Natural killer cell (primary cell): Measurements from ENCODE around the gene CLPSL2. TPM values are rescaled to one million over a fixed set of nuclear protein-coding genes. Genes with fewer than 3 reads are reported as not detected.

Experiments
- ATAC-seq, 3 donors: fragments of 150-1000 bp in 2 of 3; fragments of 200-7000 bp in 1 of 3; cut with Tn5 transposase; 1 replicate in 1 of 3; 2 replicates in 2 of 3; pipeline ENCODE4 v1.10.0; 2021; ENCODE audit warnings: mild to moderate bottlenecking in 2 of 3, moderate library complexity in 2 of 3
- DNase-seq, 2 donors: peaks; one replicate each; pipeline versions ENCODE4 v3.0.0 to v3.0.0-alpha.2; 2013 to 2021; ENCODE audit warnings: mixed read lengths in 1 of 2
- H3K27ac ChIP-seq: one replicate; pipeline ENCODE4 v1.5.1; 2013; ENCODE audit warnings: mild to moderate bottlenecking, low read length
- H3K27me3 ChIP-seq: one replicate; pipeline ENCODE4 v1.6.1; 2013; ENCODE audit warnings: low read length; ENCODE audit not compliant: control insufficient read depth, insufficient read depth
- H3K36me3 ChIP-seq: one replicate; pipeline ENCODE4 v1.6.1; 2013; ENCODE audit warnings: low read length; ENCODE audit not compliant: control insufficient read depth, insufficient read depth
- H3K4me1 ChIP-seq: one replicate; pipeline ENCODE4 v1.6.1; 2013; ENCODE audit warnings: low read length; ENCODE audit not compliant: control insufficient read depth, insufficient read depth
- H3K4me3 ChIP-seq: one replicate; pipeline ENCODE4 v1.5.1; 2013; ENCODE audit warnings: low read length
- H3K9me3 ChIP-seq: one replicate; pipeline ENCODE4 v1.6.1; 2013; ENCODE audit warnings: low read length; ENCODE audit not compliant: control insufficient read depth, insufficient read depth
- H3K27ac Mint-ChIP-seq, 2 donors: one replicate each; pipeline ENCODE4 v1.8.0; 2022; ENCODE audit warnings: mild to moderate bottlenecking in 2 of 2, mixed read lengths in 2 of 2, moderate library complexity in 1 of 2
- H3K27me3 Mint-ChIP-seq, 2 donors: one replicate each; pipeline ENCODE4 v1.8.0; 2022; ENCODE audit warnings: low read depth in 2 of 2, mixed read lengths in 2 of 2
- H3K36me3 Mint-ChIP-seq: one replicate; pipeline ENCODE4 v1.8.0; 2022; ENCODE audit warnings: mixed read lengths
- H3K4me1 Mint-ChIP-seq, 2 donors: one replicate each; pipeline ENCODE4 v1.8.0; 2022; ENCODE audit warnings: mixed read lengths in 2 of 2
- H3K4me3 Mint-ChIP-seq: one replicate; pipeline ENCODE4 v1.8.0; 2022; ENCODE audit warnings: mild to moderate bottlenecking, moderate library complexity, mixed read lengths
- H3K9me3 Mint-ChIP-seq, 2 donors: one replicate each; pipeline ENCODE4 v1.8.0; 2022; ENCODE audit warnings: mixed read lengths in 2 of 2
- WGBS: methylation state at CpG from one replicate; pipeline ENCODE4 v1.1.7; 2013; ENCODE audit warnings: missing lambda C conversion rate; ENCODE audit not compliant: insufficient coverage; 5-methylcytosine and 5-hydroxymethylcytosine counted together
- intact Hi-C: fragments of 100-400 bp; cut with micrococcal nuclease; formaldehyde crosslinking; loops from one replicate; pipeline ENCODE4 v1.14.2; 2022
- total RNA-seq, 4 donors: library from RNA; stranded (reverse); fragments of 120-200 nt in 1 of 4; gene quantifications; one replicate each; pipeline versions ENCODE4 v1.2.3 to v1.2.4, GENCODE V29; 2013 to 2022
- TF ChIP-seq, protein P1 (sequence below): fragments of 200-600 bp; IDR thresholded peaks from one replicate; pipeline ENCODE4 v1.8.0; 2022; ENCODE audit warnings: antibody characterized with exemption

CLPSL2 gene
- total RNA-seq, 3 donors from 2014 or later (not counting 1 experiment from before 2014, with no cell fraction given): not detected

DNA sequence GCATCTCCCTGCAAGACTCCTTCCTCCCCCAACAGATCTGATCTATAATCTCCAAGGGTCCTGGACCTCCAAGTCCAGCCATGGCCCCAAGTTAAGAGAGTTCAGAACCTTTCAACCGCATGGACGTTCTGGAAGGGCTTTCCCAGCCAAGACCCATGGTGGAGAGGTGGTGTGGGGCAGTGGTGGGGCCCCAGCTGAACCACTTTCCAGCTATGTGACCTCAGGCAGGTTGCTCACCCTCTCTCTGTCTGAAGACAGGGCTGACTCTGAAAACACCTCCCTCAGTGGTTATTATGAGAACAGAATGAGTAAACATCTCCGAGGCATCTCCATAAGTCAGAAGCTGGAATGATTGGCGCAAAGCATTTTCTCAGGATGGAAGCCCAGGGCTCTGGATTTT is 19.8 kb downstream of the CLPSL2 start:
- 75% methylated on average over 4 of the region's 4 CpGs for WGBS
- H3K9me3 ChIP-seq: no peaks in the 10 kb centered on the region
- intact Hi-C loops: no loop called here
- no peaks in the 10 kb centered on the region for H3K36me3 ChIP-seq
- DNase-seq (no peak), ATAC-seq (no peak)
- Mint-ChIP-seq H3K27ac (no peak overlapping the region), H3K4me3 (no peak overlapping the region), H3K27me3 (peaks cover 13 to 14% of the 10 kb centered on the region in 2 donors), H3K4me1 (no peaks in the 10 kb centered on the region), H3K36me3 (no peaks in the 10 kb centered on the region), H3K9me3 (no peaks in the 10 kb centered on the region)
- no peak overlapping the region for H3K4me3 ChIP-seq
- H3K27me3 ChIP-seq: no peaks in the 10 kb centered on the region
- no peaks in the 10 kb centered on the region for H3K4me1 ChIP-seq
- TF ChIP-seq, protein P1, sequence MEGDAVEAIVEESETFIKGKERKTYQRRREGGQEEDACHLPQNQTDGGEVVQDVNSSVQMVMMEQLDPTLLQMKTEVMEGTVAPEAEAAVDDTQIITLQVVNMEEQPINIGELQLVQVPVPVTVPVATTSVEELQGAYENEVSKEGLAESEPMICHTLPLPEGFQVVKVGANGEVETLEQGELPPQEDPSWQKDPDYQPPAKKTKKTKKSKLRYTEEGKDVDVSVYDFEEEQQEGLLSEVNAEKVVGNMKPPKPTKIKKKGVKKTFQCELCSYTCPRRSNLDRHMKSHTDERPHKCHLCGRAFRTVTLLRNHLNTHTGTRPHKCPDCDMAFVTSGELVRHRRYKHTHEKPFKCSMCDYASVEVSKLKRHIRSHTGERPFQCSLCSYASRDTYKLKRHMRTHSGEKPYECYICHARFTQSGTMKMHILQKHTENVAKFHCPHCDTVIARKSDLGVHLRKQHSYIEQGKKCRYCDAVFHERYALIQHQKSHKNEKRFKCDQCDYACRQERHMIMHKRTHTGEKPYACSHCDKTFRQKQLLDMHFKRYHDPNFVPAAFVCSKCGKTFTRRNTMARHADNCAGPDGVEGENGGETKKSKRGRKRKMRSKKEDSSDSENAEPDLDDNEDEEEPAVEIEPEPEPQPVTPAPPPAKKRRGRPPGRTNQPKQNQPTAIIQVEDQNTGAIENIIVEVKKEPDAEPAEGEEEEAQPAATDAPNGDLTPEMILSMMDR: no peak
- H3K27ac ChIP-seq: no peak overlapping the region

DNA sequence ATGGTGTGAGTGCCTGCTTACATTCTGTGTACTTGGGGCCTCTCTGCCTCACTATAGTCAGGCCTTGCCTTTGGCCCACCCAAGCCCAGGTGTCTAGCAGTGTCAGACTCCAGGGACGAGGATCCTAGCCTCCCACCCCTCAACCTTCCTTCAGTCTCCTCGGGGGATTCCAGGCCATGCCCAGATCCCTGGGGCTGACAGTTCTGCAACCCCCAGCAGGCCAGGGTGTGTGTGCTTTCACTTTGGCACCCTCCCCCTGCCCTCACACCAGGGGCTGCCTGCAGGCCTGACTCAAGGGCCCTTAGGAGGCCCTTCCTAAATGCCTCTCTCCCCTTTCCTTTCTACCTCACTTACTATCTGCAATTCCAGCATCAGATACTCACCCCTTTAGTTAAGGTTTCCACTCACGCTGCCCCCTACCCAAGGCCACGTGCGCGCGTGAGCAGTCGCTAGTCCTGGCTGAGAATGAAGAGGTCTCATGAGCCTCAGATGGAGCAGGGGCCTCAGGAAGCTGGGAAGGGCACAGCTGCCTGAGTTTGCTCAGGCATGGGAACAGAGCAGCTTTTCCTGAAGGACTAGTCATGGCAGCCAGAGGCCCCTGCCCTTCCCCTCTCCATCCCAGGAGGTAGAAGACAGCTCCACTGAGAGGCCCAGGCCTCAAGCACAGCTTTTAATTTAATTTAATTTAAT is 21.6 kb downstream of the CLPSL2 start:
- Histone ChIP-seq H3K36me3 (no peaks in the 10 kb centered on the region), H3K27ac (no peak overlapping the region), H3K4me3 (no peak overlapping the region), H3K27me3 (no peaks in the 10 kb centered on the region), H3K9me3 (no peaks in the 10 kb centered on the region), H3K4me1 (no peaks in the 10 kb centered on the region)
- no peaks in the 10 kb centered on the region for H3K4me1 Mint-ChIP-seq
- peaks cover 11 to 13% of the 10 kb centered on the region in 2 donors for H3K27me3 Mint-ChIP-seq
- no peak overlapping the region for H3K4me3 Mint-ChIP-seq
- WGBS: 91% methylated on average over 8 of the region's 8 CpGs
- no peak overlapping the region for H3K27ac Mint-ChIP-seq
- H3K9me3 Mint-ChIP-seq: no peaks in the 10 kb centered on the region
- no peak for ATAC-seq
- intact Hi-C loops: loop anchor here (1.0 kb wide), 1 partner anchor 11 kb away; no protein-coding TSS in a partner anchor
- TF ChIP-seq, protein P1: no peak
- no peaks in the 10 kb centered on the region for H3K36me3 Mint-ChIP-seq
- DNase-seq: no peak

DNA sequence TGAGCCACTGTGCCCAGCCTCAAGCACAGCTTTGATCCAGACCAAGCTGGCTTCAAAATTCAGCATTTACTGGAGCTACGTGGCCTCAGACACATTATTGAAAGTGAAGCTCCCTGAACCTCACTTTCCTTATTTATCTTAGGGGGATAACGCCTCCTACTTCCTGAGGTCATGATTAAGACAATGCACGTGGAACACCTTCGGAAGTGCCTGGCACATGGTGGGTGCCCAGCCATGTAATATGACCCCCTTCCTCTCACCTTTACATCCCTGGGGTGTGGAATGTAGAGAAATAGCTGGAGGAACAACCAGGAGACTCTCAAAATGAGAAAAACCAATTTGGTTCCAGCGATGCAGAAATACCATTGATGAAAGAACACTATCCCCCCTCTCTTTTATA is 22.3 kb downstream of the CLPSL2 start:
- H3K4me1 Mint-ChIP-seq: no peaks in the 10 kb centered on the region
- intact Hi-C loops: loop anchor here (1.0 kb wide), 1 partner anchor 11 kb away; no protein-coding TSS in a partner anchor
- no peak overlapping the region for H3K4me3 ChIP-seq

More for the DNA sequence above, 22.3 kb downstream of the CLPSL2 start:
- peaks cover 8 to 9% of the 10 kb centered on the region in 2 donors for H3K27me3 Mint-ChIP-seq
- no peaks in the 10 kb centered on the region for H3K36me3 Mint-ChIP-seq
- DNase-seq: no peak
- Histone ChIP-seq H3K9me3 (no peaks in the 10 kb centered on the region), H3K27me3 (no peaks in the 10 kb centered on the region), H3K27ac (no peak overlapping the region), H3K4me1 (no peaks in the 10 kb centered on the region), H3K36me3 (no peaks in the 10 kb centered on the region)
- no peaks in the 10 kb centered on the region for H3K9me3 Mint-ChIP-seq
- no peak overlapping the region for H3K4me3 Mint-ChIP-seq
- H3K27ac Mint-ChIP-seq: no peak overlapping the region
- ATAC-seq: no peak
- WGBS: 82% methylated on average over 4 of the region's 5 CpGs
- TF ChIP-seq, protein P1: no peak
